ENCODE data around the gene NT5C1A. TPM values are rescaled to one million over a fixed set of nuclear protein-coding genes. Genes with fewer than 3 reads are reported as not detected.

NT5C1A gene
- total and polyA plus RNA-seq, 11 donors: 2.0 to 46.6 (median 17.2) TPM

DNA sequence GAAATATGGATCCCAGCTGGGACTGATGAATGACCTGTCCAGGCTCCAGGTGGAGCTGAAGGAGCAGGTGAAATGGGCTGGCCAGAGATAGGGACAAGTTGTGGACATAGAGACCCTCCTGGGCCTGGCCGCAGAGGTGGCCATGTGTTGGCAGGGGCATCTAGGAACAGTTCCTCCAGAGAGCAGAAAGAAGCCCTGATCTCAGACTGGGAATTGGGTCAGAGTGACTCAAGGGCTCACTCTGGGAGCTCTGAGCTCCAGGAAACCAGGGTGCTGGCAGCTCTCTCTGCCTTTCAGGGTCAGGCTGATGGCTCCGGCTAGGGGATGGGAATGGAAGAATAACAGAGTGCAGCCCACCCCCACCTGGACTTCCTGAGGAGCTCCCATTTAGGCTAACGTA is 3.0 kb downstream of the NT5C1A start:
- no peak for ATAC-seq
- peaks cover 0 to 7% (median 0%) of the 10 kb centered on the region in 9 donors for H3K36me3 ChIP-seq
- no peaks in the 10 kb centered on the region for H3K9me3 ChIP-seq
- peaks cover 0 to 26% (median 4%) of the 10 kb centered on the region in 9 donors for H3K27me3 ChIP-seq
- 67 to 84% (median 76%) methylated on average over 3 of the region's 3 CpGs for WGBS, 4 donors
- TF ChIP-seq CTCF (IDR thresholded peaks at IDR 0.05): no peak
- TF ChIP-seq POLR2A (IDR thresholded peaks at IDR 0.05): no peak
- no peak for DNase-seq
- peak overlapping the region in 4 of 12 donors; percentile 8 to 49 (median 19) for H3K27ac ChIP-seq
- H3K4me1 ChIP-seq: peaks cover 0 to 53% (median 19%) of the 10 kb centered on the region in 12 donors
- intact Hi-C loops (cut with DNase I): no loop called here
- no peak overlapping the region for H3K4me3 ChIP-seq

DNA sequence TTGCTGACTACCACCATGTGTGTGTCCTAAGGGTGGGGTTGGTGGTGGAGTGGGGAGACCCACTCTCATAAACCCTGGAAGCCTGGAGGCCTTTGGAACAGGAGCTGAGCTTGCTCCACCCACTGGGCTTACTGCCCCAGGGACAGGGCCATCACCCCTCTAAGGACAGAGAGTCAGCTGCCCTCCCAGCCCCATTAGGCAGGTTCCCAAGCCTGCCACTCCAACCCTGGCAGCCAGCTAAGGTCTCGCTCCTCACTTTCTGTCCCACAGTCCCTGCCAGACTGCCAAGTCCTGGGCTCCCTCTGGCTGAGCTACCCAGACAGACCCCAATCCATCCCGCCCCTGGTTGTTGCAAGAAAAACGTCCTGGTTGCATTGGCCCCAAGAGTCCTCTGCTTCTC is 3.8 kb downstream of the NT5C1A start:
- DNase-seq: peak; percentile 67 to 79 (median 72)
- peaks cover 0 to 26% (median 4%) of the 10 kb centered on the region in 9 donors for H3K27me3 ChIP-seq

DNA sequence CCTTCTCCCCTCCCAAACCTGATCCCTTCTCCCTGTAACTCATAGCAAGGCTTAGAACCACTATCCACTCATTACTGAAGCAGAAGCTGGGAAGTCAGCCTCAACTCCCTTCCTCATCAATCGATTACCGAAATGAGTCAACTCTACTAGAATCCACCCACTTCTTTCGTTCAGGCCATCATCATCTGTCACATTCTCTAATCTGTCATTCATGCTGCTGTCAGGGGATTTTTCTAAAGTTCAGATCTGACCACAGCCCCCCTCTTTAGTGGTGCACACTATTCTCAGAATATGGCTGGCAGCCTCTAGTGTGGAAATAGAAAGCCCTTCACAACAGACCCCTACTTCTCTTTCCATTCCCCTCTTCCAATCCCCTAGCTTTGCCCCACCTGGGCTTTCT is 5.1 kb downstream of the NT5C1A start:
- Histone ChIP-seq H3K27ac (no peak overlapping the region), H3K4me1 (peaks cover 0 to 41% (median 15%) of the 10 kb centered on the region in 12 donors), H3K9me3 (no peaks in the 10 kb centered on the region), H3K4me3 (no peak overlapping the region), H3K36me3 (peaks cover 0 to 7% (median 0%) of the 10 kb centered on the region in 9 donors), H3K27me3 (peaks cover 0 to 16% (median 4%) of the 10 kb centered on the region in 9 donors)
- intact Hi-C loops (cut with DNase I): no loop called here
- no peak for ATAC-seq
- 89 to 94% (median 91%) methylated on average over 3 of the region's 3 CpGs for WGBS, 4 donors
- TF ChIP-seq POLR2A (IDR thresholded peaks at IDR 0.05): no peak
- no peak for TF ChIP-seq CTCF (IDR thresholded peaks at IDR 0.05)
- no peak for DNase-seq

More for the DNA sequence above, 3.8 kb downstream of the NT5C1A start:
- intact Hi-C loops (cut with DNase I): no loop called here
- 27 to 43% (median 38%) methylated on average over 2 to 3 of the region's 3 CpGs for WGBS, 4 donors
- ATAC-seq: peak; percentile 65 to 86 (median 79)
- Histone ChIP-seq H3K4me3 (no peak overlapping the region), H3K4me1 (peaks cover 0 to 53% (median 19%) of the 10 kb centered on the region in 12 donors), H3K27ac (peak overlapping the region in 3 of 12 donors; percentile 11 to 49 (median 29)), H3K9me3 (no peaks in the 10 kb centered on the region), H3K36me3 (peaks cover 0 to 7% (median 0%) of the 10 kb centered on the region in 9 donors)
- no peak for TF ChIP-seq POLR2A (IDR thresholded peaks at IDR 0.05)
- peak in 1 of 12 donors; percentile 14 for TF ChIP-seq CTCF (IDR thresholded peaks at IDR 0.05)

DNA sequence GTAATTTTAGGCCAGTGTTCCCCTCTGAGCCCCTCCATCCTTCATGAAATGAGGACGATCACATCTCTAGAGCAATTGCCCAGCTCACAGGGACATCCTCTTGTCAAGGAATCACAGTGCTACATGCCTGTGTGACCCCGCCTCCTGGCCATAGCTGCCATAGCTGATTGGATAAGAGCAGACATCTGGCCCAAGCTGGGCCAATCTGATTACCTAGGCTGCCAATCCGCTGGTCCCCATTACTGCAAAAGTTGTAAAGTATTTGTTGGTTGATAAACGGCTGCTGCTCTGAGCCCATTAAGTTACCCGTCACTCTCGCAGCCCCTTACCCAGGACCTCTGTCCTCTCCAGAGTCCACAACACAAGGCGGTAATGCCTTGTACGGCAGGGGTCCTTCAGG is 8.3 kb downstream of the NT5C1A start:
- H3K4me1 ChIP-seq: peaks cover 0 to 15% (median 4%) of the 10 kb centered on the region in 12 donors
- H3K4me3 ChIP-seq: no peak overlapping the region
- 81 to 88% (median 84%) methylated on average over 6 to 8 of the region's 8 CpGs for WGBS, 4 donors
- H3K27ac ChIP-seq: no peak overlapping the region
- TF ChIP-seq POLR2A (IDR thresholded peaks at IDR 0.05) (no peak), CTCF (IDR thresholded peaks at IDR 0.05) (no peak)
- H3K9me3 ChIP-seq: no peaks in the 10 kb centered on the region
- H3K27me3 ChIP-seq: no peaks in the 10 kb centered on the region
- DNase-seq (no peak), ATAC-seq (no peak)
- intact Hi-C loops (cut with DNase I): loop anchor here in 1 of 10 donors (5.0 kb wide), 1 partner anchor 49 kb away; no protein-coding TSS in a partner anchor
- H3K36me3 ChIP-seq: peaks cover 0 to 7% (median 0%) of the 10 kb centered on the region in 9 donors

Measured in heart left ventricle (tissue), 16 donors.